GM15510 (cell line): ENCODE measurements around the gene CAPG.

ENCODE experiments used
- POLR2A ChIP-seq: IDR thresholded peaks from 3 replicates; pipeline ENCODE4 v1.6.1; 2011; ENCODE audit warnings: borderline replicate concordance; ENCODE audit not compliant: insufficient read length; ENCODE audit errors: extremely low read depth

Gene CAPG

GRCh38 chr2:85415980-85416650, 5.9 kb upstream of the CAPG start:
- TF ChIP-seq POLR2A: no peak

- TF ChIP-seq POLR2A: no peak
These were observed 4.8 kb upstream of the CAPG start for GRCh38 chr2:85414761-85415553.

- TF ChIP-seq POLR2A: no peak
These were observed 3.6 kb upstream of the CAPG start for GRCh38 chr2:85413592-85414420.

GRCh38 chr2:85411405-85411748, 1.2 kb upstream of the CAPG start:
- TF ChIP-seq POLR2A: no peak

GRCh38 chr2:85410584-85411404, 628 bp upstream of the CAPG start:
- TF ChIP-seq POLR2A: no peak

GRCh38 chr2:85405201-85406059, 4.7 kb downstream of the CAPG start:
- no peak for TF ChIP-seq POLR2A

- no peak for TF ChIP-seq POLR2A
These were observed 8.3 kb downstream of the CAPG start for GRCh38 chr2:85401844-85402243.

GRCh38 chr2:85401464-85401805, 8.7 kb downstream of the CAPG start:
- TF ChIP-seq POLR2A: no peak

- TF ChIP-seq POLR2A: no peak
These were observed 9.4 kb downstream of the CAPG start for GRCh38 chr2:85400541-85401463.

GRCh38 chr2:85400023-85400422, 10.1 kb downstream of the CAPG start:
- no peak for TF ChIP-seq POLR2A

- no peak for TF ChIP-seq POLR2A
These were observed 11.0 kb downstream of the CAPG start for GRCh38 chr2:85399183-85399455.

- TF ChIP-seq POLR2A: no peak
These were observed 11.6 kb downstream of the CAPG start for GRCh38 chr2:85398426-85399182.
